Measurements from ENCODE around the gene PMS2. TPM values are rescaled to one million over a fixed set of nuclear protein-coding genes. Genes with fewer than 3 reads are reported as not detected.

PMS2 gene
- total RNA-seq, 3 donors from 2014 or later (not counting 1 experiment from before 2014, with no cell fraction given) = 13.2 to 17.3 (median 15.6) TPM

DNA sequence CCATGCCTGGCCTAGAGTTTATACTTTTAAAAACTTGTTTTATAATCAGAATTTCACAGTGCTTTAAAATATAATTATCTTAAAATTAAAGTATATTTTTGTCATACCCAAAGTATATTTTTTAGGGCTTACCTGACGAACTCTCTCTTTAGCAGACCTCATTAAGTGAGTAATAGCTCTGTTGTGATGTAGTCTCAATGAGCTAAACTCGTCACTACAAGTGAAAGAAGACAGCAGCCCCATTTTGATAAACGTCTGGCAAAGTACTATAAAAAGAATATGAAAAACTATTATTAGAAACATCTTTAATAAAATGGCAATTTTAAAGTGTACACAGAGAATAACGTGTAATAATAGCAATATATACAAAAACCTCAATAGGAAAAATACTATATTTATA lies 40.9 kb upstream of the PMS2 start:
- H3K4me3 ChIP-seq (ENCODE audit: low read length) = no peak overlapping the region
- Mint-ChIP-seq H3K9me3 (no peaks in the 10 kb centered on the region), H3K4me1 (peaks cover 0 to 2% of the 10 kb centered on the region in 2 donors), H3K27ac (no peak overlapping the region), H3K36me3 (no peaks in the 10 kb centered on the region), H3K4me3 (no peak overlapping the region), H3K27me3 (ENCODE audit: low read depth in 2 of 2) (no peaks in the 10 kb centered on the region)
- H3K4me1 ChIP-seq (ENCODE audit: control insufficient read depth, insufficient read depth, low read length) = no peaks in the 10 kb centered on the region
- no peaks in the 10 kb centered on the region for H3K9me3 ChIP-seq (ENCODE audit: control insufficient read depth, insufficient read depth, low read length)
- intact Hi-C loops (cut with micrococcal nuclease) = no loop called here
- DNase-seq = no peak
- H3K36me3 ChIP-seq (ENCODE audit: control insufficient read depth, insufficient read depth, low read length) = peaks cover 50% of the 10 kb centered on the region
- WGBS (ENCODE audit: insufficient coverage) = no CpG with 5 or more reads among the region's 4 CpGs
- no peaks in the 10 kb centered on the region for H3K27me3 ChIP-seq (ENCODE audit: control insufficient read depth, insufficient read depth, low read length)
- no peak overlapping the region for H3K27ac ChIP-seq (ENCODE audit: low read length)
- TF ChIP-seq, protein P1, sequence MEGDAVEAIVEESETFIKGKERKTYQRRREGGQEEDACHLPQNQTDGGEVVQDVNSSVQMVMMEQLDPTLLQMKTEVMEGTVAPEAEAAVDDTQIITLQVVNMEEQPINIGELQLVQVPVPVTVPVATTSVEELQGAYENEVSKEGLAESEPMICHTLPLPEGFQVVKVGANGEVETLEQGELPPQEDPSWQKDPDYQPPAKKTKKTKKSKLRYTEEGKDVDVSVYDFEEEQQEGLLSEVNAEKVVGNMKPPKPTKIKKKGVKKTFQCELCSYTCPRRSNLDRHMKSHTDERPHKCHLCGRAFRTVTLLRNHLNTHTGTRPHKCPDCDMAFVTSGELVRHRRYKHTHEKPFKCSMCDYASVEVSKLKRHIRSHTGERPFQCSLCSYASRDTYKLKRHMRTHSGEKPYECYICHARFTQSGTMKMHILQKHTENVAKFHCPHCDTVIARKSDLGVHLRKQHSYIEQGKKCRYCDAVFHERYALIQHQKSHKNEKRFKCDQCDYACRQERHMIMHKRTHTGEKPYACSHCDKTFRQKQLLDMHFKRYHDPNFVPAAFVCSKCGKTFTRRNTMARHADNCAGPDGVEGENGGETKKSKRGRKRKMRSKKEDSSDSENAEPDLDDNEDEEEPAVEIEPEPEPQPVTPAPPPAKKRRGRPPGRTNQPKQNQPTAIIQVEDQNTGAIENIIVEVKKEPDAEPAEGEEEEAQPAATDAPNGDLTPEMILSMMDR (IDR thresholded peaks at IDR 0.05) = no peak
- ATAC-seq = no peak

GRCh38 chr7:6035686-6036085 lies 26.8 kb upstream of the PMS2 start:
- Mint-ChIP-seq H3K4me3 (no peak overlapping the region), H3K36me3 (peaks cover 8% of the 10 kb centered on the region), H3K27ac (no peak overlapping the region), H3K9me3 (no peaks in the 10 kb centered on the region), H3K4me1 (peaks cover 27 to 29% of the 10 kb centered on the region in 2 donors), H3K27me3 (ENCODE audit: low read depth in 2 of 2) (no peaks in the 10 kb centered on the region)
- peaks cover 51% of the 10 kb centered on the region for H3K36me3 ChIP-seq (ENCODE audit: control insufficient read depth, insufficient read depth, low read length)
- H3K9me3 ChIP-seq (ENCODE audit: control insufficient read depth, insufficient read depth, low read length) = no peaks in the 10 kb centered on the region
- ATAC-seq (no peak), DNase-seq (no peak)
- H3K4me3 ChIP-seq (ENCODE audit: low read length) = no peak overlapping the region
- WGBS (ENCODE audit: insufficient coverage) = 97% methylated on average over 13 of the region's 13 CpGs
- no peak overlapping the region for H3K27ac ChIP-seq (ENCODE audit: low read length)
- no peaks in the 10 kb centered on the region for H3K27me3 ChIP-seq (ENCODE audit: control insufficient read depth, insufficient read depth, low read length)
- H3K4me1 ChIP-seq (ENCODE audit: control insufficient read depth, insufficient read depth, low read length) = peaks cover 19% of the 10 kb centered on the region
- TF ChIP-seq, protein P1 (IDR thresholded peaks at IDR 0.05) = no peak
- intact Hi-C loops (cut with micrococcal nuclease) = no loop called here

DNA sequence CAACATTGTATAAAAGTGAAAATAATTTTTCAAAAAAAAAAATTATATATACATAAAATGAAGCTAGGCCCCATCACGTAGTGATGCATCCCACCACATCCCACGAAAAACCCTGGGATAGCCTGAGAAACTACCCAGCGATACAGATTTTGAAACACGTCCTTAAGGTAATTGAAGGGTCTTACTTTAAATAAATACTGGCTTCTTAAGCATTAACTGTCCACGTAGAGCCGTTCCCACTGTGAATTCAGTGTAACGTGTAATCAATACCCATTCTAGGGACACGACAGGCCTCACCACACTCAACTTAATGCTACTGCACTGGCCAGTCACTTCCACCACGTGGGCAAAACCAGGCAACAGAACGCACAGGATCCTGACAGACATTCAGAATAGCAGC lies 26.3 kb upstream of the PMS2 start:
- no peaks in the 10 kb centered on the region for H3K9me3 ChIP-seq (ENCODE audit: control insufficient read depth, insufficient read depth, low read length)
- peaks cover 27 to 29% of the 10 kb centered on the region in 2 donors for H3K4me1 Mint-ChIP-seq
- no peak overlapping the region for H3K27ac Mint-ChIP-seq
- H3K4me1 ChIP-seq (ENCODE audit: control insufficient read depth, insufficient read depth, low read length) = peaks cover 19% of the 10 kb centered on the region
- ATAC-seq (no peak), DNase-seq (no peak)
- no peaks in the 10 kb centered on the region for H3K27me3 Mint-ChIP-seq (ENCODE audit: low read depth in 2 of 2)
- TF ChIP-seq, protein P1 (IDR thresholded peaks at IDR 0.05) = no peak
- H3K9me3 Mint-ChIP-seq = no peaks in the 10 kb centered on the region
- no peak overlapping the region for H3K4me3 Mint-ChIP-seq
- H3K36me3 ChIP-seq (ENCODE audit: control insufficient read depth, insufficient read depth, low read length) = peaks cover 46% of the 10 kb centered on the region
- 96% methylated on average over 9 of the region's 10 CpGs for WGBS (ENCODE audit: insufficient coverage)
- no peak overlapping the region for H3K4me3 ChIP-seq (ENCODE audit: low read length)
- peaks cover 8% of the 10 kb centered on the region for H3K36me3 Mint-ChIP-seq
- intact Hi-C loops (cut with micrococcal nuclease) = no loop called here
- H3K27me3 ChIP-seq (ENCODE audit: control insufficient read depth, insufficient read depth, low read length) = no peaks in the 10 kb centered on the region
- no peak overlapping the region for H3K27ac ChIP-seq (ENCODE audit: low read length)

GRCh38 chr7:6032641-6033040 lies 23.8 kb upstream of the PMS2 start:
- Histone ChIP-seq H3K4me1 (ENCODE audit: control insufficient read depth, insufficient read depth, low read length) (peaks cover 20% of the 10 kb centered on the region), H3K36me3 (ENCODE audit: control insufficient read depth, insufficient read depth, low read length) (peaks cover 42% of the 10 kb centered on the region), H3K27me3 (ENCODE audit: control insufficient read depth, insufficient read depth, low read length) (no peaks in the 10 kb centered on the region), H3K27ac (ENCODE audit: low read length) (peak overlapping the region; percentile 48), H3K9me3 (ENCODE audit: control insufficient read depth, insufficient read depth, low read length) (no peaks in the 10 kb centered on the region), H3K4me3 (ENCODE audit: low read length) (no peak overlapping the region)
- peak overlapping the region; percentile 89 for H3K4me3 Mint-ChIP-seq
- H3K36me3 Mint-ChIP-seq = peaks cover 8% of the 10 kb centered on the region
- H3K27me3 Mint-ChIP-seq (ENCODE audit: low read depth in 2 of 2) = no peaks in the 10 kb centered on the region
- 85% methylated on average over 7 of the region's 7 CpGs for WGBS (ENCODE audit: insufficient coverage)
- intact Hi-C loops (cut with micrococcal nuclease) = no loop called here
- H3K9me3 Mint-ChIP-seq = no peaks in the 10 kb centered on the region
- no peak for ATAC-seq
- TF ChIP-seq, protein P1 (IDR thresholded peaks at IDR 0.05) = no peak
- peak overlapping the region; percentile 89 to 90 for H3K27ac Mint-ChIP-seq
- DNase-seq = no peak
- peaks cover 27 to 29% of the 10 kb centered on the region in 2 donors for H3K4me1 Mint-ChIP-seq

Measured in natural killer cell (primary cell).